COLO829 (cell line): ENCODE measurements around the gene SMIM29.
"Not testable (repeated sequence)": the region's sequence is repeated elsewhere in the genome, so short reads cannot be mapped to it uniquely, and the experiment has no call there.

ENCODE experiments used
- DNase-seq: peaks from one replicate; pipeline ENCODE4 v3.0.0; 2012; ENCODE audit warnings: low spot score

The SMIM29 gene

GRCh38 chr6:34267746-34268145, 18.9 kb upstream of the SMIM29 start:
- no peak for DNase-seq

- DNase-seq, result not testable (repeated sequence)
Measured at GRCh38 chr6:34263484-34263883, 14.7 kb upstream of the SMIM29 start.

- DNase-seq, result no peak
Measured at GRCh38 chr6:34260576-34261267, 11.9 kb upstream of the SMIM29 start.

GRCh38 chr6:34259529-34260069, 10.8 kb upstream of the SMIM29 start:
- DNase-seq, result no peak

GRCh38 chr6:34252395-34252794, 3.6 kb upstream of the SMIM29 start:
- DNase-seq, result not testable (repeated sequence)

- DNase-seq, result no peak
Measured at GRCh38 chr6:34249469-34250261, 859 bp upstream of the SMIM29 start.

GRCh38 chr6:34248198-34248726, 544 bp downstream of the SMIM29 start:
- no peak for DNase-seq

GRCh38 chr6:34247481-34248197, 1.2 kb downstream of the SMIM29 start:
- DNase-seq, result no peak

- no peak for DNase-seq
Measured at GRCh38 chr6:34246563-34247391, 2.0 kb downstream of the SMIM29 start.

GRCh38 chr6:34246249-34246562, 2.6 kb downstream of the SMIM29 start:
- DNase-seq, result no peak

GRCh38 chr6:34245761-34246140, 3.1 kb downstream of the SMIM29 start:
- DNase-seq, result not testable (repeated sequence)

GRCh38 chr6:34245032-34245760, 3.6 kb downstream of the SMIM29 start:
- DNase-seq, result not testable (repeated sequence)

- DNase-seq, result peak; percentile 88
Measured at GRCh38 chr6:34243901-34244884, 4.6 kb downstream of the SMIM29 start.

- DNase-seq, result no peak
Measured at GRCh38 chr6:34243131-34243771, 5.6 kb downstream of the SMIM29 start.

- DNase-seq, result no peak
Measured at GRCh38 chr6:34242252-34243130, 6.3 kb downstream of the SMIM29 start.

- no peak for DNase-seq
Measured at GRCh38 chr6:34241351-34242215, 7.2 kb downstream of the SMIM29 start.
